HG03196 (cell line): ENCODE data around the gene SORCS2.

Experiments used
- ATAC-seq: cut with Tn5 transposase; IDR thresholded peaks from one replicate; pipeline ENCODE4 v1.9.1; 2021; ENCODE audit not compliant: unreplicated experiment

The SORCS2 gene

DNA sequence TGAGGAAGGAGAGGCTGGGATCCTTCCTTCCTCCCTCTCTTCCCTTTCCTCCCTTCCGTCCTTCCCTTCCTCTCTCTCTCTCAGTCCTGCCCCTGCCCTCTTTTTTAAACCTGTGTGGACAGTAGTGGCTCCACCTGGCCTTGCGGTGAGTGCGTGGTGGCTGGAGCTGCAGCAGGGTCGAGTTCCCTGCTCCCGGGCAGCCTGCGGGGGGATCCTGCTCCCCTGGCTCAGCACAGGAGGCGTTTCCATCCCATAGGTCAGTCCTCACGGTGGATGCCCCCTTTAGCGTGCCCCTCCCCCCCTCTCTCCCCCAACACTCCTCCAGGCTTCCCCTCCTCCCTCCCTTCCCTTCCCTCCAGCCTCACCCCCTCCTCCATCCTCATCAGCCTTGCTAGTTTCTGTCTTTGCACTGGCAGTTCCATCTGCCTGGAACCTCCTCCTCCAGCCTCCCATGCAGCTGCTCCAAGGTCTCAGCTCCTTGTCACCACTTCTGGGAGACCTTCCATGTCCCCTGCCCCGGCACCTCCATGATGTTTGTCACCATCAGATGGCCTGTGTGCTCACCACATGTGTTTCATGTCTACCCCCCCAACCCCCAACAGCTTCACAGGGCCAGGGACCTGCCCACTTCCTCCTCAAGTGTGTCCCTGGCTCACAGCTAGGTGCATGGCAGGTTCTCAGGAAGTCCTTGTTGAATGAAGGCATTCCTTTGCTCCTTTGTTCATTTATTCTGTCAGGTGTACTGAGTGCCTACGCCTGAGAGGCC, 174.0 kb downstream of the SORCS2 start:
- ATAC-seq, result no peak

GRCh38 chr4:7366954-7367353, 174.6 kb downstream of the SORCS2 start:
- no peak for ATAC-seq

DNA sequence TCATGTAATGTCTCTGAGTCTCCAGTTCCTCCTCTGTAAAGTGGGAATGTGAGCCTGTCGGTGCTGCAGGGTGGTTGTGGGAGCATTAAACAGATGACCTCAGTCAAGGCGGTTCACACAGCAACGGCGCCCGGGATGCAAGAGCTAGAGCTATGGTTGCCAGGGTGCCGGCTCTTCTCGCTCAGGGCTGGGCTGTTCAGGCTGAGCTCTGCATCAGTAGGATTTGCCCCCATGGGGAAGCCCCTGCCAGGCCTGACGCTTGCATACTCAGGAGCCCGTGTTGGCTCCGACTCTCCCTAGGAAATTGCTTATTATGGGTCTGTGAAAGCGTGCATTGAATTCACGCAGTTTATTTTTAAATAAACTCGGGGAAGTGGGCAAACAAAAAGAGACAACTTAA, 175.1 kb downstream of the SORCS2 start:
- no peak for ATAC-seq

DNA sequence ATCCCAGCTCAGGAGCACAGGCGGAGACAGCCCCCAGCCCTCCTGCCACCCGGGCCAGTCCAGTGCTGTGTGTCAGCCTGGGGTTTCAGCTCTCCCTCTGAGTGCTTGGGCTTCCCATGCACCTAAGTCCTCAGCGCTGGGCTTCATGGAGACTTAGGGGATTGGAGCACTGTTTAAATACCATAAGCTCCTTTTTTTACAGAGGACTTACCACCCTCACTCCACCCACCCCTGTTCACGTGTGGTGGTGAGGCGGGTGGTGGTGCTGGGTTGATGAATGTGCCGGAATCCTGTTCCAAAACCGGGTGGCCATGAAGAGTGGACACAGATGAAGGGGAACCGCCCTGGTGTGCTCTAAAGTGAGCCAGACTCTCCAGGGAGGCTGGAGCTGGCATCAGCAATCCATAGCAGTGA, 175.5 kb downstream of the SORCS2 start:
- ATAC-seq, result no peak

DNA sequence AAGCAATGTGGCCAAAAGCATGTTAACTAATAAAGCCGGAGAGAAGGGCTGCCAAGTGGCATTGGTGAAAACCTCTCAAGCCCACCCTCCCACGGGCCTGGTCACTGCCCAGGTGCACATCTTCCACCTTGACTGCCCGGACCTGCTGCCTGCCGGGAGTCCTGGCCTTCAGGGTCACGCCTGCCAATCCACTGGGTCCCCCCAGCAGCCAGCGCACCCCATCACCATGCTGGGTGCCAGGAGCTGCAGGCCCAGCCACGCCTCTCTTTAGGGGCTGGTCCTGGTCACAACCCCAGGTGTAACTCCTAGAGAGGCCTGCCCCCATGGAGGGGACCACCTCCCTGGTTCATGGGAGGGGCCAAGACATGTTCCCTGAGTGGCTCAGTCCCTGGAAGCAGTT, 176.0 kb downstream of the SORCS2 start:
- no peak for ATAC-seq

DNA sequence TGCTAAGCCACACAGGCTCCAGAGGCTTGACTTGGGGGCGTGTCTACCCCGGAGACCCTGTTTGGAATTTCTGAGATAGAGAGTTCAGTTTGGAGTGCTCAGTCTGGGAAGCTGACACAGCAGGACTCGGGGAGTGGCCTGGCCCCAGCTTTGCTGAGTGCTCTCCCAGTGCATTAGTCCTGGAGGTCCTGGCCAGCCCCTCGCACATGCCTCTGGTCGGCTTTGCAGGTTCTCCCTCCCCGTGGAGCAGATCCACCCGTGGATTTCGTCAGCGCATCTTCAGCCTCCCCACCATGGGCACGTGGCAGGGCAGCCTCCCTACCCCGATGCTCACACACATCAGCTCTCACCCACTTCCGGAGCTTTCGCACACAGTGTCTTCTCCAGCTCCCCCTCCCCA, 177.2 kb downstream of the SORCS2 start:
- ATAC-seq, result no peak

GRCh38 chr4:7370038-7370437, 177.7 kb downstream of the SORCS2 start:
- no peak for ATAC-seq

DNA sequence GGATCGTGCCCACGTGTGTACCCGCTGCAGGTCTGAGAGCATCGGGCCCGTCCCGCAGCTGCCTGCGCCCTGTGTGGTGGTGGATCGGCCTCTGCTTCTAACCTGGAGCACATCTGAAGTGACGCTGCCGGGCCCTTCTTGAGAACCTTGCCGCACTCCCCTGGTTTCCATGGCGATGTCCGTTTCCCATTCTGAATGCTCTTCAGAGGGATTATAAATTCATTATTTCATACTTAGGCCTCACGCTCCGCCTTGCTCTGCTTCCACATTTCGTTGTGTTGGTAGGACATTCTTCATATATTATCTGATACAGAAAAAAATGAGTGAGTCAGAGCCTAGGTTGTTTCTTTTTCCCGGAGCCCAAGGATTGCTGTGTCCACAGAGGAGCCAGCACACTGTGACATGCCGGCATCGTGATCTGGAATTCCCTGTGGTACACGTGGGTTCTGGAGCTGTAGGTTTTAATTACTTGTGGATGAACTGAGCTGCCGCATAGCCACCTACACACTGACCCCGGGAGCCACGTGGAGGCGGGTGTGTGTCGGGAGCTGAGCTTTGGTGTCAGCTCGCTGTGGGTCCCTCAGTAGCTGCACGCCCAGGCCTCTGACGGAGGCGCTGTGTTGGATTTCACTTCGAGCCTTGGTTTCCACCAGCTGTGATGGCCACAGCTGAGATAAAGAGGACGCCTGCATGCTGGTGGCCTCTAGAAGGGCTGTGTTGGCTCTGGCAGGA, 179.0 kb downstream of the SORCS2 start:
- ATAC-seq, result no peak

DNA sequence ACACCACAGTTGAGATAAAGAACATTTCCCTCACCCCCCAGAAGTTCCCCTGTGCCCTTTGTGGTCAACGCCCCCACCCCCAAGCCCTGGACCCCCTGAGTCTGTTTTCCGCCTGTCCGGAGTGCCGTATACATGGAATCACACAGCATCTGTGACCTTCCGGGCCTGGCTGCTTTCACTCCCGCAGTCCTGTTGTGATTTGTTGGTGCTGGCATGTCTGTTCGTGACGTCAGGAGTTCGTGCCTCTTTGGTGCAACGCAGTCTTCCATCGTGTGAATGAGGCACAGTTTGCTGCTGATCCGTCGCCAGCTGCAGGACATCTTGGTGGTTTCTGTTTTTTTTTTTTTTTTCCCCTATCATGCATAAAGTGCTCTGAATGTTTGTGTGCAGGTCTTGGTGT, 180.3 kb downstream of the SORCS2 start:
- no peak for ATAC-seq

- ATAC-seq, result no peak
Observed at GRCh38 chr4:7374571-7374970, 182.2 kb downstream of the SORCS2 start.

GRCh38 chr4:7375427-7375826, 183.1 kb downstream of the SORCS2 start:
- no peak for ATAC-seq

DNA sequence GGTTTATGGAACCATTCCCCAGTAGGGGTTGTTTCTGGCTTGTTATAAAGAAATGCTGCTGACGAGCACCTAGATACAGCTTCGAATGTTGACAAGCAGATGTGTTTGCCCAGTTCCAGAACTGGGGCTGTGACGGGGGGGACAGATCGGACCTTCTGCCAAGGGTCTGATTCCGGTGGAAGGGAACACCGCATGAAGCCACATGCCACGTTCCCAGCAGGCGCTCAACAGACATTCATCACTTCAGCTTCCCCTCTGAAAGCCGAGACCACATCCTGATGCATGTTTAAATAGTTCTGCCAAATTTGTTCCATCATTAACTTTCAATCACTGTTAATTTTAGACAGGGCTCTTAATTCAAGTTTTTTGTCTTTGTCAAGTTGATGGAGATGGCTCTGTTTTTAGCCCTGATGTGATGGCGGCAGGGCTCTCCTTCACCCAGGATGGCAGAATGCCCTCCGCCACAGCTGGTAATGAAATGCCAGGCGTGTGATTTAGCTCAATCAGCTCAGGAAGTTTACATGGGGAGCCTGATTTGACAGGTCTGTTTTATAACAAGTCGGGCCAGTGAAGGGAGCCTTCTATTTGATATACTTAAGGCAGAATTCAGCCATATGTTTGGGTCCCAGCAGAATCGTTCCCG, 185.0 kb downstream of the SORCS2 start:
- no peak for ATAC-seq

- ATAC-seq, result no peak
Observed at GRCh38 chr4:7379186-7379585, 186.8 kb downstream of the SORCS2 start.

- no peak for ATAC-seq
Observed at GRCh38 chr4:7379719-7380118, 187.4 kb downstream of the SORCS2 start.

DNA sequence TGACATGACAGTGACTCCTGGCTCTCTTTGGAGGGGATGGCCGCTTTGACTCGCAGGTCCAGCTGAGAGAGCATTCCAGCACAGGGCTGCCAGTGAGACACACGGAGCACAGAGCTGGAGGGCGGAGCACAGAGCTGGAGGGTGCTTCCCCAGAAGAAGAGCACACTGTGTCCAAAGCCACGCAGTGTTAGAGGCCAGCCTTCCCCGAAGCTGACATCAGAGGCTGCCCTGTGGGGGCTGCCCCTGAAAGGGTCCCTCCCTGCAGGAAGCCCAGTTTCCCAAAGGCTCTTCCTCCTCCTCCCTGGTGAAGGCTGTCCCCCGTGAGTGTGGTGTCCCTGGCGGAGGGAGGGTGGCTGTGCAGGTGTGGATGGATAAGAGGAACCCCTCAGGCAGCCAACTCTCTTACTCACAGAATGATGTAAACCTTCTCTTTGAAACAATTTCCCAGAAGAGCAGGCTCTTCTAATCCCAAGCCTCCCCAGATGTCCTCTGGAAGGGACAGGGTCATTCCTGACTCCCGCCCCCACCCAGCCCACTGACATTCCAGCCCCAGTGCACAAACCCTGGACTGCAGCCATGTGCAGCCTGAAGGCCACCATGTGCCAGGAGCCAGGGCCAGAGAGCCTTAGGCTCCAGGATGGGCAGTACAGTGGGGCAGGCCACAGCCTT, 189.0 kb downstream of the SORCS2 start:
- ATAC-seq, result no peak

GRCh38 chr4:7381890-7382633, 189.7 kb downstream of the SORCS2 start:
- no peak for ATAC-seq

GRCh38 chr4:7382634-7383014, 190.3 kb downstream of the SORCS2 start:
- ATAC-seq, result no peak

DNA sequence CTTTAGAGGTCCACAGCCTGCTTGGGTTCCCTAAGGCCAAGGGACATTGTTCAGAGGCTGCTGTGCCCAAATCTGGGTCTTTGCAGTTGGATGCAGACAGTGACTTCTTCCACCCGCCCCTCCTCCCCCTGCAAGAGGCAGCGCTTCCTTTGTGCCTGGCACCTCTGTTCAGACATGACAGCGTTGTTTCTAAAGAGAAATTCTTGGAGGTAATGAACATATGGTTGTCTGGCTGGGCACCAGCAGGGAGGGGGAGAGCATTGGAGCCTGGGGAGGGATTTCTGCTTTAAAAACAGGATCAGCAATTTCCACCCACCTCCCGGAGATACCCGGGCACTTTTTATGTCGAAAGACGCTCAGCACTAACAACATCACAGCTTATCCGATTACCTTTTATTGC, 190.9 kb downstream of the SORCS2 start:
- no peak for ATAC-seq

- ATAC-seq, result no peak
Observed at GRCh38 chr4:7384003-7384928, 191.9 kb downstream of the SORCS2 start.
